K562 (cell line): ENCODE measurements around the gene HES4. TPM values are rescaled to one million over a fixed set of nuclear protein-coding genes. Genes with fewer than 3 reads are reported as not detected.

Experiments used
- ADNP ChIP-seq: fragments of 200-800 bp; sonication (Bioruptor generic); IDR thresholded peaks from 2 replicates; pipeline ENCODE4 v1.6.1; 2016; ENCODE audit warnings: missing genetic modification characterization, missing compliant biosample characterization
- CREM ChIP-seq: IDR thresholded peaks from 2 replicates; pipeline ENCODE4 v1.6.1; 2014; ENCODE audit warnings: antibody characterized with exemption, low read depth
- LARP7 ChIP-seq: fragments of 450-650 bp; IDR thresholded peaks from 2 replicates; pipeline ENCODE4 v1.6.1; 2016
- MEIS2 ChIP-seq: fragments of 450-650 bp; IDR thresholded peaks from 2 replicates; pipeline ENCODE4 v1.6.1; 2014; ENCODE audit warnings: mild to moderate bottlenecking; ENCODE audit not compliant: partially characterized antibody
- PCBP2 ChIP-seq: fragments of 200-400 bp; formaldehyde crosslinking; IDR thresholded peaks from 2 replicates; pipeline ENCODE4 v1.6.1; 2018; ENCODE audit warnings: low read length, low read depth, mild to moderate bottlenecking, moderate library complexity; ENCODE audit not compliant: poor library complexity, severe bottlenecking
- RBM39 ChIP-seq: fragments of 200-400 bp; formaldehyde crosslinking; optimal IDR thresholded peaks from 2 replicates; pipeline ENCODE3; 2018; ENCODE audit warnings: low read depth, low read length
- SIN3B ChIP-seq: fragments of 450-650 bp; IDR thresholded peaks from 2 replicates; pipeline ENCODE4 v1.6.1; 2017; ENCODE audit warnings: low read depth, mild to moderate bottlenecking, moderate library complexity
- SREBF1 ChIP-seq: fragments of 150-350 bp; IDR thresholded peaks from 2 replicates; pipeline ENCODE4 v1.6.1; 2014; ENCODE audit warnings: antibody characterized with exemption, low read depth, low read length, borderline replicate concordance
- STAG1 ChIP-seq: sonication (generic); formaldehyde crosslinking; IDR thresholded peaks from 2 replicates; pipeline ENCODE4 v1.5.0; 2020; ENCODE audit warnings: missing genetic modification reagents, borderline replicate concordance
- TBP ChIP-seq: optimal IDR thresholded peaks from 2 replicates; pipeline ENCODE3; 2011; ENCODE audit warnings: low read depth, low read length, improper control_type of control experiment
- TEAD4 ChIP-seq, 2 experiments: sonication (generic) in 1 of 2; formaldehyde crosslinking in 1 of 2; IDR thresholded peaks; 2 replicates each; pipeline versions ENCODE4 v1.6.1 to v1.8.0; 2012 to 2022; ENCODE audit warnings: borderline replicate concordance in 1 of 2, inconsistent platforms in 1 of 2, low read length in 1 of 2, mild to moderate bottlenecking in 1 of 2, missing genetic modification reagents in 1 of 2
- ZNF77 ChIP-seq: fragments of 250-450 bp; sonication (Bioruptor Pico); IDR thresholded peaks from 2 replicates; pipeline ENCODE4 v1.5.0; 2020
- polyA plus RNA-seq, 8 experiments: library from polyadenylated mRNA; depleted of rRNA in 4 of 8; stranded (reverse) in 5 of 8; unstranded in 3 of 8; fragments of >200 nt; fragmentation: Nextera tagmentation in 2 of 8; fragmentation: Illumina TruSeq in 1 of 8; extraction: Ambion mirVana in 2 of 8; extraction: Trizol in 1 of 8; gene quantifications; 2 replicates each; pipeline versions ENCODE4 v1.2.1 to v1.2.3, GENCODE V29; 2011 to 2014; ENCODE audit warnings: inconsistent platforms in 1 of 8, missing spikeins in 1 of 8
- total RNA-seq, 7 experiments: library from RNA; depleted of rRNA in 6 of 7; stranded (reverse); fragments of >200 nt in 6 of 7; fragmentation: Illumina TruSeq in 2 of 7; extraction: Trizol in 2 of 7; gene quantifications; 2 replicates each; pipeline versions ENCODE4 v1.2.1 to v1.2.3, GENCODE V29; 2011 to 2021; ENCODE audit warnings: low replicate concordance in 1 of 7
- TF ChIP-seq, protein P1 (sequence below): fragments of 250-450 bp; sonication (Bioruptor Pico); IDR thresholded peaks from 2 replicates; pipeline ENCODE4 v1.9.0; 2021; ENCODE audit warnings: mild to moderate bottlenecking, inconsistent platforms
- TF ChIP-seq, protein P2 (sequence below): IDR thresholded peaks from 2 replicates; pipeline ENCODE4 v1.6.1; 2016; ENCODE audit warnings: missing genetic modification characterization, missing compliant biosample characterization
- TF ChIP-seq, protein P3 (sequence below): sonication (generic); formaldehyde crosslinking; IDR thresholded peaks from 2 replicates; pipeline ENCODE4 v1.8.0; 2022; ENCODE audit warnings: missing genetic modification reagents, mild to moderate bottlenecking, borderline replicate concordance
- TF ChIP-seq, protein P4 (sequence below), 2 experiments: fragments of 450-650 bp; conservative IDR thresholded peaks; 2 replicates each; pipeline ENCODE4 v1.6.1; 2017; ENCODE audit warnings: mild to moderate bottlenecking in 2 of 2, moderate library complexity in 2 of 2

Gene HES4
- total and polyA plus RNA-seq, 9 of the 15 experiments (the other 6 are each of a cell fraction or from before 2014, with no cell fraction given): 0.21 to 43.7 (median 5.3) TPM; not detected in 2

DNA sequence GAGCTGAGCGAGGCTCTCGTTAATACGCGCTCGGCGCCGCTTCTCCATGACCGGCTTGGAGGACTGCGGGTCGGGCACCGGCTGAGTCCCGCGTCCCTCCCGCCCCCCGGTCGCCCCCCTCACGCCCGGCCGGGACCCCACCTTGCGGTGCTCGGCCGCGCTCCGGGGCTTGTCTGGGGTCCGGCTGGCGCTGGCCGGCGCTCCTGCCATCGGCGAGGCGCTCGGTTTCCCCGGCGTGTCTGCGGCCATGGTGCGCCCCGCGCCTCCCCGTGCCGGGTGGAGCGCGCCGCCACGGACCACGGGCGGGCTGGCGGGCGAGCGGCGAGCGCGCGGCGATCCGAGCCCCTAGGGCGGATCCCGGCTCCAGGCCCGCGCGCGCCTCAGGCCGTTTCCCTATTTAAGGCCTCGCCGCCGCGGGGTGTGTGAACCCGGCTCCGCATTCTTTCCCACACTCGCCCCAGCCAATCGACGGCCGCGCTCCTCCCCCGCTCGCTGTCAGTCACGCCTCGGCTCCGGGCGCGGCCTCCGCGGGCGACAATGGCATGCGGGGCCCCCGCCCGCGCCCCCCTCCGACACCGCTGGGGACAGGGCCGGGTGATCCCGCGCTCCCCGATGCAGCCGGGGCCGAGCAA is at the start of gene HES4 (continued):
- TF ChIP-seq, protein P1, sequence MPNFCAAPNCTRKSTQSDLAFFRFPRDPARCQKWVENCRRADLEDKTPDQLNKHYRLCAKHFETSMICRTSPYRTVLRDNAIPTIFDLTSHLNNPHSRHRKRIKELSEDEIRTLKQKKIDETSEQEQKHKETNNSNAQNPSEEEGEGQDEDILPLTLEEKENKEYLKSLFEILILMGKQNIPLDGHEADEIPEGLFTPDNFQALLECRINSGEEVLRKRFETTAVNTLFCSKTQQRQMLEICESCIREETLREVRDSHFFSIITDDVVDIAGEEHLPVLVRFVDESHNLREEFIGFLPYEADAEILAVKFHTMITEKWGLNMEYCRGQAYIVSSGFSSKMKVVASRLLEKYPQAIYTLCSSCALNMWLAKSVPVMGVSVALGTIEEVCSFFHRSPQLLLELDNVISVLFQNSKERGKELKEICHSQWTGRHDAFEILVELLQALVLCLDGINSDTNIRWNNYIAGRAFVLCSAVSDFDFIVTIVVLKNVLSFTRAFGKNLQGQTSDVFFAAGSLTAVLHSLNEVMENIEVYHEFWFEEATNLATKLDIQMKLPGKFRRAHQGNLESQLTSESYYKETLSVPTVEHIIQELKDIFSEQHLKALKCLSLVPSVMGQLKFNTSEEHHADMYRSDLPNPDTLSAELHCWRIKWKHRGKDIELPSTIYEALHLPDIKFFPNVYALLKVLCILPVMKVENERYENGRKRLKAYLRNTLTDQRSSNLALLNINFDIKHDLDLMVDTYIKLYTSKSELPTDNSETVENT (CRISPR knock-in tag): peak; percentile 90
- TF ChIP-seq STAG1 (CRISPR knock-in tag) (no peak), ZNF77 (no peak), TEAD4 (IDR thresholded peaks at IDR 0.05; ENCODE audit: low read length) (peak; percentile 49), TEAD4 (CRISPR knock-in tag; IDR thresholded peaks at IDR 0.05; ENCODE audit: borderline replicate concordance) (no peak), MEIS2 (peak; percentile 80), ADNP (tag) (no peak), TBP (peak; percentile 87), CREM (peak; percentile 44; the same call in 1 of the 2 replicates), SIN3B (peak; percentile 21; the same call in 1 of the 2 replicates), RBM39 (no peak), PCBP2 (no peak), SREBF1 (no peak), LARP7 (no peak)
- TF ChIP-seq, protein P2, sequence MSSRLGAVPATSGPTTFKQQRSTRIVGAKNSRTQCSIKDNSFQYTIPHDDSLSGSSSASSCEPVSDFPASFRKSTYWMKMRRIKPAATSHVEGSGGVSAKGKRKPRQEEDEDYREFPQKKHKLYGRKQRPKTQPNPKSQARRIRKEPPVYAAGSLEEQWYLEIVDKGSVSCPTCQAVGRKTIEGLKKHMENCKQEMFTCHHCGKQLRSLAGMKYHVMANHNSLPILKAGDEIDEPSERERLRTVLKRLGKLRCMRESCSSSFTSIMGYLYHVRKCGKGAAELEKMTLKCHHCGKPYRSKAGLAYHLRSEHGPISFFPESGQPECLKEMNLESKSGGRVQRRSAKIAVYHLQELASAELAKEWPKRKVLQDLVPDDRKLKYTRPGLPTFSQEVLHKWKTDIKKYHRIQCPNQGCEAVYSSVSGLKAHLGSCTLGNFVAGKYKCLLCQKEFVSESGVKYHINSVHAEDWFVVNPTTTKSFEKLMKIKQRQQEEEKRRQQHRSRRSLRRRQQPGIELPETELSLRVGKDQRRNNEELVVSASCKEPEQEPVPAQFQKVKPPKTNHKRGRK (tag): no peak
- TF ChIP-seq, protein P3, sequence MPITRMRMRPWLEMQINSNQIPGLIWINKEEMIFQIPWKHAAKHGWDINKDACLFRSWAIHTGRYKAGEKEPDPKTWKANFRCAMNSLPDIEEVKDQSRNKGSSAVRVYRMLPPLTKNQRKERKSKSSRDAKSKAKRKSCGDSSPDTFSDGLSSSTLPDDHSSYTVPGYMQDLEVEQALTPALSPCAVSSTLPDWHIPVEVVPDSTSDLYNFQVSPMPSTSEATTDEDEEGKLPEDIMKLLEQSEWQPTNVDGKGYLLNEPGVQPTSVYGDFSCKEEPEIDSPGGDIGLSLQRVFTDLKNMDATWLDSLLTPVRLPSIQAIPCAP (CRISPR knock-in tag): no peak
- TF ChIP-seq, protein P4, sequence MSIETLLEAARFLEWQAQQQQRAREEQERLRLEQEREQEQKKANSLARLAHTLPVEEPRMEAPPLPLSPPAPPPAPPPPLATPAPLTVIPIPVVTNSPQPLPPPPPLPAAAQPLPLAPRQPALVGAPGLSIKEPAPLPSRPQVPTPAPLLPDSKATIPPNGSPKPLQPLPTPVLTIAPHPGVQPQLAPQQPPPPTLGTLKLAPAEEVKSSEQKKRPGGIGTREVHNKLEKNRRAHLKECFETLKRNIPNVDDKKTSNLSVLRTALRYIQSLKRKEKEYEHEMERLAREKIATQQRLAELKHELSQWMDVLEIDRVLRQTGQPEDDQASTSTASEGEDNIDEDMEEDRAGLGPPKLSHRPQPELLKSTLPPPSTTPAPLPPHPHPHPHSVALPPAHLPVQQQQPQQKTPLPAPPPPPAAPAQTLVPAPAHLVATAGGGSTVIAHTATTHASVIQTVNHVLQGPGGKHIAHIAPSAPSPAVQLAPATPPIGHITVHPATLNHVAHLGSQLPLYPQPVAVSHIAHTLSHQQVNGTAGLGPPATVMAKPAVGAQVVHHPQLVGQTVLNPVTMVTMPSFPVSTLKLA (conservative IDR thresholded peaks at IDR 0.05): no peak
- TF ChIP-seq, all 486 proteins: peak for 59
